ENCODE measurements around the gene NFIC. TPM values are rescaled to one million over a fixed set of nuclear protein-coding genes. Genes with fewer than 3 reads are reported as not detected.

Gene NFIC
- total RNA-seq, 1 donor from 2014 or later = 71.4 TPM

Other genes starting within 250 kb of the NFIC start
- gene GNA15, start 230.6 kb upstream of the NFIC start, total RNA-seq = 0.05 and 0.47 TPM in 2 replicates
- 0.29 TPM in 1 of 2 replicates, not detected in the other for gene S1PR4, start 187.8 kb upstream of the NFIC start, total RNA-seq
- gene NCLN, start 180.7 kb upstream of the NFIC start, total RNA-seq = 58.1 and 61.5 TPM in 2 replicates
- not detected in 2 replicates for gene CELF5, start 141.9 kb upstream of the NFIC start, total RNA-seq
- gene SMIM24, start 113.9 kb downstream of the NFIC start, total RNA-seq = not detected in 2 replicates
- not detected in 2 replicates for gene SMIM44, start 116.9 kb downstream of the NFIC start, total RNA-seq
- 17.5 and 24.1 TPM in 2 replicates for gene DOHH, start 134.1 kb downstream of the NFIC start, total RNA-seq
- 33.8 and 49.4 TPM in 2 replicates for gene FZR1, start 139.7 kb downstream of the NFIC start, total RNA-seq
- gene TEKTIP1, start 172.6 kb downstream of the NFIC start, total RNA-seq = not detected in 2 replicates
- gene MFSD12, start 191.0 kb downstream of the NFIC start, total RNA-seq = 107 and 146 TPM in 2 replicates
- 99.9 and 102 TPM in 2 replicates for gene HMG20B, start 206.4 kb downstream of the NFIC start, total RNA-seq
- gene GIPC3, start 218.9 kb downstream of the NFIC start, total RNA-seq = 0.19 and 0.31 TPM in 2 replicates
- 0.16 and 0.26 TPM in 2 replicates for gene TBXA2R, start 240.3 kb downstream of the NFIC start, total RNA-seq

Measured in myocyte (in vitro differentiated cells).